Keratinocyte (primary cell): ENCODE measurements around the gene FOXJ3. TPM values are rescaled to one million over a fixed set of nuclear protein-coding genes. Genes with fewer than 3 reads are reported as not detected.

Experiments used
- DNase-seq: peaks from one replicate; pipeline ENCODE4 v3.0.0-alpha.2; 2011; ENCODE audit warnings: low read depth, missing footprints, low spot score
- FAIRE-seq: peaks from 2 replicates; lab custom pipeline; 2011; peaks lifted over from hg19 to GRCh38; lab: Jason Lieb, UNC
- H2AFZ ChIP-seq: 2 replicates; pipeline ENCODE4 v1.6.0; 2012; ENCODE audit warnings: low read length, control low read depth, inconsistent platforms; ENCODE audit not compliant: control insufficient read depth
- H3K27ac ChIP-seq: 2 replicates; pipeline ENCODE4 v1.5.1; 2011; ENCODE audit warnings: low read length; ENCODE audit not compliant: control insufficient read depth, insufficient read depth
- H3K27me3 ChIP-seq: 3 replicates; pipeline ENCODE4 v1.6.0; 2011; ENCODE audit warnings: low read length; ENCODE audit not compliant: control insufficient read depth, insufficient read depth; ENCODE audit errors: extremely low read depth
- H3K36me3 ChIP-seq, 2 experiments: 2 replicates in 1 of 2; 3 replicates in 1 of 2; pipeline ENCODE4 v1.5.1; 2011; ENCODE audit warnings: low read length in 2 of 2, mild to moderate bottlenecking in 1 of 2; ENCODE audit not compliant: control insufficient read depth in 2 of 2, insufficient read depth in 2 of 2; ENCODE audit errors: extremely low read depth in 1 of 2
- H3K4me1 ChIP-seq: 3 replicates; pipeline ENCODE4 v1.5.1; 2011; ENCODE audit warnings: low read length; ENCODE audit not compliant: control insufficient read depth, insufficient read depth; ENCODE audit errors: extremely low read depth
- H3K4me2 ChIP-seq: 3 replicates; pipeline ENCODE4 v1.6.0; 2011; ENCODE audit warnings: low read depth, low read length; ENCODE audit not compliant: control insufficient read depth, insufficient read depth; ENCODE audit errors: extremely low read depth
- H3K4me3 ChIP-seq, 3 experiments: fragments of 200-600 bp in 1 of 3; sonication (generic) in 1 of 3; 2 replicates in 2 of 3; 3 replicates in 1 of 3; pipeline ENCODE4 v1.5.1; 2011 to 2016; ENCODE audit warnings: low read length in 3 of 3, mild to moderate bottlenecking in 3 of 3, control low read depth in 2 of 3, inconsistent platforms in 1 of 3, low read depth in 1 of 3, mixed read lengths in 1 of 3, mixed run types in 1 of 3, moderate library complexity in 1 of 3; ENCODE audit not compliant: control insufficient read depth in 2 of 3, insufficient read depth in 2 of 3; ENCODE audit errors: extremely low read depth in 1 of 3
- H3K79me2 ChIP-seq: 2 replicates; pipeline ENCODE4 v1.6.0; 2012; ENCODE audit warnings: low read length; ENCODE audit not compliant: control insufficient read depth, insufficient read depth
- H3K9ac ChIP-seq: 3 replicates; pipeline ENCODE4 v1.6.0; 2011; ENCODE audit warnings: low read length; ENCODE audit not compliant: control insufficient read depth, insufficient read depth; ENCODE audit errors: extremely low read depth
- H3K9me1 ChIP-seq: 3 replicates; pipeline ENCODE4 v1.6.0; 2011; ENCODE audit warnings: low read length; ENCODE audit not compliant: control insufficient read depth, insufficient read depth; ENCODE audit errors: extremely low read depth
- H3K9me3 ChIP-seq: 2 replicates; pipeline ENCODE4 v1.5.1; 2012; ENCODE audit warnings: low read depth, low read length; ENCODE audit not compliant: control insufficient read depth
- H4K20me1 ChIP-seq: 3 replicates; pipeline ENCODE4 v1.6.0; 2011; ENCODE audit warnings: low read length; ENCODE audit not compliant: control insufficient read depth, insufficient read depth; ENCODE audit errors: extremely low read depth
- CTCF ChIP-seq, 3 experiments: IDR thresholded peaks in 1 of 3; conservative IDR thresholded peaks in 1 of 3; optimal IDR thresholded peaks in 1 of 3; 2 replicates in 2 of 3; 3 replicates in 1 of 3; pipeline versions ENCODE3 to v1.5.1; 2011; ENCODE audit warnings: low read length in 3 of 3, mild to moderate bottlenecking in 3 of 3, moderate library complexity in 2 of 3, control low read depth in 1 of 3, inconsistent platforms in 1 of 3; ENCODE audit not compliant: insufficient read depth in 2 of 3; ENCODE audit errors: extremely low read depth in 1 of 3
- EZH2 ChIP-seq: IDR thresholded peaks from one replicate; pipeline ENCODE4 v1.6.1; 2012; ENCODE audit warnings: inconsistent platforms, mild to moderate bottlenecking, low read length, moderate library complexity
- dilution Hi-C: fragments of 300-500 bp; cut with MboI; formaldehyde crosslinking; loops from one replicate; pipeline ENCODE4 v1.7.0; 2020; ENCODE audit warnings: low sequenced_read_pairs; ENCODE audit not compliant: extremely low pct_ligation_motif_present
- polyA plus RNA-seq, 5 experiments: library from polyadenylated mRNA; depleted of rRNA in 3 of 5; stranded (reverse) in 3 of 5; stranded (forward) in 1 of 5; unstranded in 1 of 5; fragments of >200 nt; gene quantifications; 1 replicate in 1 of 5; 2 replicates in 3 of 5; 3 replicates in 1 of 5; pipeline versions ENCODE4 v1.2.1 to v1.2.3, GENCODE V29; 2011 to 2012; ENCODE audit warnings: missing spikeins in 2 of 5, low read depth in 1 of 5, low replicate concordance in 1 of 5

FOXJ3 gene
- polyA plus RNA-seq, 1 donor (not counting 4 experiments of a cell fraction or from before 2014, with no cell fraction given): 40.2 TPM

- H3K79me2 ChIP-seq: no peaks in the 10 kb centered on the region
- H3K36me3 ChIP-seq: peaks cover 4 to 9% of the 10 kb centered on the region in 2 experiments
These were observed 155.8 kb downstream of the FOXJ3 start for GRCh38 chr1:42179275-42179674.

GRCh38 chr1:42178249-42178648, 156.8 kb downstream of the FOXJ3 start:
- H3K27ac ChIP-seq: no peak overlapping the region
- no peaks in the 10 kb centered on the region for H4K20me1 ChIP-seq
- H3K4me3 ChIP-seq: no peak overlapping the region
- H3K79me2 ChIP-seq: no peaks in the 10 kb centered on the region
- no peak overlapping the region for H2AFZ ChIP-seq
- H3K9ac ChIP-seq: no peak overlapping the region
- dilution Hi-C loops: no loop called here
- H3K9me3 ChIP-seq: no peaks in the 10 kb centered on the region
- no peak overlapping the region for H3K4me2 ChIP-seq
- FAIRE-seq: no peak
- no peak for DNase-seq
- no peaks in the 10 kb centered on the region for H3K27me3 ChIP-seq
- H3K9me1 ChIP-seq: no peaks in the 10 kb centered on the region
- peaks cover 4 to 8% of the 10 kb centered on the region in 2 experiments for H3K36me3 ChIP-seq
- no peak for TF ChIP-seq EZH2
- TF ChIP-seq CTCF (optimal IDR thresholded peaks at IDR 0.05 in 1 of 3, IDR thresholded peaks at IDR 0.05 in 1 of 3, conservative IDR thresholded peaks at IDR 0.05 in 1 of 3; ENCODE audit: extremely low read depth in 1 of 3, insufficient read depth in 2 of 3, low read length in 3 of 3): no peak
- H3K4me1 ChIP-seq: peaks cover 49% of the 10 kb centered on the region

More at GRCh38 chr1:42179275-42179674, 155.8 kb downstream of the FOXJ3 start:
- no peaks in the 10 kb centered on the region for H3K27me3 ChIP-seq
- H4K20me1 ChIP-seq: no peaks in the 10 kb centered on the region
- H3K4me3 ChIP-seq: no peak overlapping the region
- FAIRE-seq: no peak
- dilution Hi-C loops: no loop called here
- H3K9me1 ChIP-seq: no peaks in the 10 kb centered on the region
- no peak overlapping the region for H3K4me2 ChIP-seq
- no peak overlapping the region for H3K27ac ChIP-seq
- TF ChIP-seq EZH2: no peak
- no peak for TF ChIP-seq CTCF (optimal IDR thresholded peaks at IDR 0.05 in 1 of 3, IDR thresholded peaks at IDR 0.05 in 1 of 3, conservative IDR thresholded peaks at IDR 0.05 in 1 of 3; ENCODE audit: extremely low read depth in 1 of 3, insufficient read depth in 2 of 3, low read length in 3 of 3)
- H3K9ac ChIP-seq: no peak overlapping the region
- peaks cover 40% of the 10 kb centered on the region for H3K4me1 ChIP-seq
- H2AFZ ChIP-seq: no peak overlapping the region
- H3K9me3 ChIP-seq: no peaks in the 10 kb centered on the region
- no peak for DNase-seq
